Effector memory CD8-positive, alpha-beta T cell (primary cell): ENCODE results near the gene ASAP2.
A peak's percentile ranks its signal among the peaks of the same experiment; 100 is the strongest.
"Not testable (repeated sequence)": the region's sequence is repeated elsewhere in the genome, so short reads cannot be mapped to it uniquely, and the experiment has no call there.

ENCODE experiments used
- ATAC-seq: fragments of 150-1000 bp; cut with Tn5 transposase; replicated peaks from 2 replicates; pipeline ENCODE4 v1.10.0; 2021; ENCODE audit warnings: mild to moderate bottlenecking, moderate library complexity
- DNase-seq, 3 experiments: peaks; one replicate each; pipeline ENCODE4 v3.0.0; 2021
- H3K27ac Mint-ChIP-seq, 2 donors: one replicate each; pipeline ENCODE4 v1.8.0; 2022; ENCODE audit warnings: mild to moderate bottlenecking in 2 of 2, mixed read lengths in 2 of 2, moderate library complexity in 2 of 2
- H3K27me3 Mint-ChIP-seq, 2 donors: one replicate each; pipeline ENCODE4 v1.8.0; 2022; ENCODE audit warnings: mixed read lengths in 2 of 2
- H3K36me3 Mint-ChIP-seq: one replicate; pipeline ENCODE4 v1.8.0; 2022; ENCODE audit warnings: mild to moderate bottlenecking, moderate library complexity, mixed read lengths; ENCODE audit not compliant: insufficient read depth
- H3K4me1 Mint-ChIP-seq, 2 donors: one replicate each; pipeline ENCODE4 v1.8.0; 2022; ENCODE audit warnings: low read depth in 2 of 2, mixed read lengths in 2 of 2
- H3K4me3 Mint-ChIP-seq, 2 donors: one replicate each; pipeline ENCODE4 v1.8.0; 2022; ENCODE audit warnings: mild to moderate bottlenecking in 2 of 2, mixed read lengths in 2 of 2, moderate library complexity in 2 of 2
- H3K9me3 Mint-ChIP-seq, 2 donors: one replicate each; pipeline ENCODE4 v1.8.0; 2022; ENCODE audit warnings: mixed read lengths in 2 of 2

ASAP2 gene

DNA sequence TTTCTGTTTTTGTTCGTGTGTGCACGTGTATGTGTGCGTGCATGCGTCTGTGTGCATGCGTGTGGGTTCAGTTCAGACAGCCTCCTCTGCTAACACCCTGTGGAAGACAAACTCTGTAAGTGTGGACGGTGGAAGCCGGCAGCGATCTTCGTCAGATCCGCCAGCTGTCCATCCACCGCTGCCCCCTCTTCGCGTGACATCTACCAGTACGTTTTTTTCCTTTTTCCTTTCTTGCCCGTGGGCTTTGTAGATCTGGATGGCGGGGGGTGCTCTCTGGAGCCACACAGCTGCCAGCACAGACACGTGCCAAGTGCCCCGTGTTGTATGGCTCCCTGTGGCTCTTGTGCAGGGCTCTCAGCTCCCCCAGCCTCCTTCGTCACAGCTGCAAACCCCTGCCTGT is 184.4 kb downstream of the ASAP2 start:
- no peaks in the 10 kb centered on the region for H3K4me1 Mint-ChIP-seq
- DNase-seq, result no peak
- no peaks in the 10 kb centered on the region for H3K27me3 Mint-ChIP-seq
- no peaks in the 10 kb centered on the region for H3K9me3 Mint-ChIP-seq
- no peak overlapping the region for H3K27ac Mint-ChIP-seq
- H3K4me3 Mint-ChIP-seq, result no peak overlapping the region
- ATAC-seq, result no peak
- no peaks in the 10 kb centered on the region for H3K36me3 Mint-ChIP-seq

DNA sequence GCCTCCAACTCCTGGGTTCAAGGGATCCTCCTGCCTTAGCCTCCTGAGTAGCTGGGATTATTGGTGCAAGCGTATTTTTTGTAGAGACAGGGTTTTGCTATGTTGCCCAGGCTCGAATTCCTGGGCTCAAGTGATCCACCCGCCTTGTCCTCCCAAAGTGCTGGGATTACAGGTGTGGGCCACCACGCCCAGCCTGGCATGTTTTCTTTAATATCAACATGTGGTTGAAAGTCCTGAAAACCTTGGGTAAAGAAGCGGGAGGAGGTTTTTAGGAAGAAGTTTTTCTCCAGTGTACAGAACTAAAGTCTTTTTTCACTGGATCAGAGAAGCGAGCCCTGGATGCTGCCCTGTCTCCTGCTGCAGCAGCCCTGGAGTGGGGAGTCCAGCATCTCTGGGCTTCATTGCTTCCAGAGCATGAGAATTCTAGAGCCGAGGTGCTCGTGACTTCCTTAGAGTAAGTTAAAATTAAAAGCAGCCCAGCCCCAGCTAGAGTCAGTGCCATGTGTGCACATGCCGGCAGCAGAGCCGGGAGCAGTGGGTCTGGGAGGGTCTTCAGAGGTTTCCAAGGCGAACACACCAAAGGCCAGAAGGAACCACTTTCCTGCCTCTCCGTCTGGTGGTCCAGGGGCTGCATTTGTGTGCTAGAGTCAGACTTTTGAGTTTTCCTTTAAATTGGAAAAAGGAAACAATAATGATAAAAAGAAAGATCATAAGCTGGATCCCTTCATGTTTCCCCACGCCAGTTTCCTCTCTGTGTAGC is 185.5 kb downstream of the ASAP2 start:
- no peak for DNase-seq
- ATAC-seq, result no peak
- H3K27ac Mint-ChIP-seq, result no peak overlapping the region
- no peaks in the 10 kb centered on the region for H3K27me3 Mint-ChIP-seq
- no peaks in the 10 kb centered on the region for H3K36me3 Mint-ChIP-seq
- H3K9me3 Mint-ChIP-seq, result no peaks in the 10 kb centered on the region
- H3K4me1 Mint-ChIP-seq, result no peaks in the 10 kb centered on the region
- no peak overlapping the region for H3K4me3 Mint-ChIP-seq

DNA sequence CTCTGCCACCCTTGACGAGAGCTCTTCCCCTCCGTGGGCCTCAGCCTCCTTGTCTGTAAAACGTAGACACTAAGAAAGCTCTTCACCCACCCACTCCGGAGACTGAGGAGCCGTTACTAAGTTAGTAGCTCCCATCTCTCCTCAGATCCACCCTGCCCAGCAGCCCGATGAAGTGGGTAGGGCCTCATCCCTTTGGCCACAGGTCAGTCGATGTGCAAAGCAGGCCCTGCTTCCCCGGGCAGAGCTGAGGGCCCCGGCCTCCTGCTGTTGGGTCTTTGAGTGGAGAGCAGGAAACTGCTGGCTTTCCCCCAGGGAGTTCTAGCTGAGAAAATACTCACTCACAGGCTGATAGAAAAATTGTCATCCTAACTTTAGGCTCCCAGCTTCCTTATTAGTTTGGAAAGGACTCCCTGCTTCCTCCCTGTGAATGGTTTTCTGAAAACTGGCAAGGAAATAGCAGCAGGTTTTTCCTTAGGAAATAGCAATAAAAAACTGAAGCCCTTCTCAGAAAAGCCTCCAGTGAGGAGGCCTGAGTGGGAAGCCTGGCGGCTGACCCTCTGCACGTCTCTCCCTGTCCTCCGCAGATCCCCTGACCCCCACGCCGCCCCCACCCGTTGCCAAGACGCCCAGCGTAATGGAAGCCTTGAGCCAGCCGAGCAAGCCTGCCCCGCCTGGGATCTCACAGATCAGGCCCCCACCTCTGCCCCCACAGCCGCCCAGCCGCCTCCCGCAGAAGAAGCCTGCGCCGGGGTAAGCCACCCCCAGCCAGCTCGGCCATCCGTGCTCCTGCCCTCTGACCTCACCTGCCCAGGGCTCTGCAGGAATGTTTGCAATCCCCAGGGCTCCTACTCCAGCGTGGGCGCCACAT is 186.5 kb downstream of the ASAP2 start:
- H3K27me3 Mint-ChIP-seq, result no peaks in the 10 kb centered on the region
- no peaks in the 10 kb centered on the region for H3K4me1 Mint-ChIP-seq
- DNase-seq (no peak), ATAC-seq (no peak)
- H3K4me3 Mint-ChIP-seq, result no peak overlapping the region
- no peaks in the 10 kb centered on the region for H3K36me3 Mint-ChIP-seq
- no peak overlapping the region for H3K27ac Mint-ChIP-seq
- no peaks in the 10 kb centered on the region for H3K9me3 Mint-ChIP-seq

DNA sequence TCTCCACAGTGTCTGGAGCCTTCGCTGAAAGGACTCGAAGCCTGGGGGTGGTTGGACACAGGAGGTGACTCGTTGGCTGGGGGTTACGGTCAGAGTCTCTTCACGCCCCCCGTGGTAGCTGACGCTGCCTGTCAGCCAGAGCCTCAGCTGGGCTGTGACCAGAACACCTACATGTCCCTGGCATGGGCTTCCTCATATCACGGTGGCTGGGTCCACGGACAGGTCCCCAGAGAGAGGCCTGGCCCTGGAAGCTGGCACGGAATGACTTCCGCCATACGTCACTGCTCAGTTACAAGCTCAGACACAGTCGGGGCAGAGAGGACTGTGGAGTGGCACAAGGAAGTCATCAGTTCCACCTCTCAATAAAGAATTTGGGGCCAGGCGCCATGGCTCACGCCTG is 188.2 kb downstream of the ASAP2 start:
- Mint-ChIP-seq H3K27me3 (no peaks in the 10 kb centered on the region), H3K9me3 (no peaks in the 10 kb centered on the region), H3K4me3 (no peak overlapping the region), H3K36me3 (no peaks in the 10 kb centered on the region), H3K27ac (no peak overlapping the region), H3K4me1 (peaks cover 0 to 2% of the 10 kb centered on the region in 2 donors)
- ATAC-seq (no peak), DNase-seq (no peak)

DNA sequence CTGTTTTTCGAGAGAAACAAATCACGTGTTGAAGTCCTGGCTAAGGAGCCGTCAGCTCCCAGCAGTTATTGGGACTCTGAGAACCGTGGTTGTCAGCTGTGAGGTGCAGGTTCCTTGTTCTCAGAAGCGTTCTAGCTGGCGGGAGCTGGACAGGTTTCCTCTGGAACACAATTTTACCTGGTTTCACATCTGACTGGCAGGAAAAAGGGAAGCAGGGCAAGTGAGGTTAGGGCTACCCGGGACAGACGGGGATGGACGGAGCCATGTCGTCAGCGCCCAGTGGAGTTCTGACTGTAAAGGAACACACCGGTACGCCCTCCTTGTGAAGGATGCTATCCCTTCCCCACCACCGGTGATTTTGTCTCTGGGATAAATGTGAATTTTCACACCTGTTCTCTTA is 190.6 kb downstream of the ASAP2 start:
- peaks cover 0 to 13% of the 10 kb centered on the region in 2 donors for H3K27me3 Mint-ChIP-seq
- H3K4me1 Mint-ChIP-seq, result peaks cover 0 to 10% of the 10 kb centered on the region in 2 donors
- H3K4me3 Mint-ChIP-seq, result no peak overlapping the region
- peak overlapping the region in 1 of 2 donors; percentile 71 for H3K27ac Mint-ChIP-seq
- no peaks in the 10 kb centered on the region for H3K9me3 Mint-ChIP-seq
- H3K36me3 Mint-ChIP-seq, result no peaks in the 10 kb centered on the region
- no peak for ATAC-seq
- DNase-seq, result no peak

DNA sequence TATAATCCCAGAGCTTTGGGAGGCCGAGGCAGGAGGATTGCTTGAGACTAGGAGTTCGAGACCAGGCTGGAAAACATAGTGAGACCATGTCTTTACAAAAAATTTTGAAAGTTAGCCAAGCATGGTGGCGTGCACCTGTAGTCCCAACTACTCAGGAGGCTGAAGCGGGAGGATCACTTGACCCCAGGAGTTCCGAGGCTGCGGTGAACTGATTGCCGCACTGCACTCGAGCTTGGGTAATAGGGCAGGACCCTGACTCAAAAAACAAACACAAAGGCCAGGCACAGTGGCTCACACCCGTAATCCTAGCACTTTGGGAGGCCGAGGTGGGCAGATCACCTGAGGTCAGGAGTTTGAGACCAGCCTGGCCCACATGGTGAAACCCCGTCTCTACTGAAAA is 191.6 kb downstream of the ASAP2 start:
- not testable (repeated sequence) for H3K9me3 Mint-ChIP-seq, H3K4me1 Mint-ChIP-seq, H3K4me3 Mint-ChIP-seq, DNase-seq, H3K36me3 Mint-ChIP-seq, H3K27ac Mint-ChIP-seq, ATAC-seq
- peaks cover 0 to 13% of the 10 kb centered on the region in 2 donors for H3K27me3 Mint-ChIP-seq

DNA sequence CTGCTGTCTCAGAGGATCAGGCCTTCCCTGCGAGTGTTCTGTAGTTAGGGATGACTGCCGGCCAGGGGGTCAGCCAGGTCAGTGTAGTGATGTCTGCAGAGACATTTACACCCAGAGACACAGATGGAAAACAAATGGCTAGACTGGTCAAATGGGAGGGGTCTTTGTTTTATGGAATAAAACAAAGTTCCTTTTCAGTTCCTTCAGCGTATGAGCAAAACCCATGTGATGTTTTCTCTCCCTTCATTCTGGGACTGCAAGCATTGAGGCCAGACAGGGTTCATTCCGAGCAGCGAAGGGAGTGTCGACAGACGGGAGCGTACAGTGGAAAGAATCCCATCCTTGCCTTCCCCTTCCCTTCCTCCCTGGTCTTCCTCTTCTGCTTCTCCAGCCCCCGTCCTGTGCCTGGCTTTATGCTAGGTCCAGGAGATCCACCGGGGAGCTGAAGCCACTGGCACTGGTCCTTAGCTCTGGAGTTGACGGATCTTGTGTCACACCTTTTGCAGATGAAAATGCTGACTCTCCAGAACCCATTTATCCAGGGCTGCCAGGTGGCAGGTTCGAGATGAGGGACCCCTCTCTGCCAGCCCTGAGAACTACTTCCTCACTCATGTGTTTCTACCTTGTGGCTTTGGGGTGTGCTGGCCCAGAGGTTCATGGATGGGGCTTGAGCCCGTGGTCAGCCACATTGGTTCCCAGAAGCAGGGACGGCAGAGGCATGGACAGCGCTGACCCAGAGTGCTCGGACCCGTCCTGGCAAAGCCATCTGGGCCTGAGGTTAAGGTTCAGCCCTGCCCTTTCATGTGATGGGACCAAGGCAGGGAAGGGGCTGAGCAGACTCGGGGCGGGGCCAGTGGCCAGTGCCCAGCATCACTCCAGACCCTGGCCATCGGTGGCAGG is 192.5 kb downstream of the ASAP2 start:
- no peak overlapping the region for H3K27ac Mint-ChIP-seq
- H3K4me3 Mint-ChIP-seq, result no peak overlapping the region
- no peak for ATAC-seq
- H3K36me3 Mint-ChIP-seq, result no peaks in the 10 kb centered on the region
- peaks cover 0 to 13% of the 10 kb centered on the region in 2 donors for H3K27me3 Mint-ChIP-seq
- DNase-seq, result no peak
- H3K4me1 Mint-ChIP-seq, result peaks cover 0 to 10% of the 10 kb centered on the region in 2 donors
- no peaks in the 10 kb centered on the region for H3K9me3 Mint-ChIP-seq

DNA sequence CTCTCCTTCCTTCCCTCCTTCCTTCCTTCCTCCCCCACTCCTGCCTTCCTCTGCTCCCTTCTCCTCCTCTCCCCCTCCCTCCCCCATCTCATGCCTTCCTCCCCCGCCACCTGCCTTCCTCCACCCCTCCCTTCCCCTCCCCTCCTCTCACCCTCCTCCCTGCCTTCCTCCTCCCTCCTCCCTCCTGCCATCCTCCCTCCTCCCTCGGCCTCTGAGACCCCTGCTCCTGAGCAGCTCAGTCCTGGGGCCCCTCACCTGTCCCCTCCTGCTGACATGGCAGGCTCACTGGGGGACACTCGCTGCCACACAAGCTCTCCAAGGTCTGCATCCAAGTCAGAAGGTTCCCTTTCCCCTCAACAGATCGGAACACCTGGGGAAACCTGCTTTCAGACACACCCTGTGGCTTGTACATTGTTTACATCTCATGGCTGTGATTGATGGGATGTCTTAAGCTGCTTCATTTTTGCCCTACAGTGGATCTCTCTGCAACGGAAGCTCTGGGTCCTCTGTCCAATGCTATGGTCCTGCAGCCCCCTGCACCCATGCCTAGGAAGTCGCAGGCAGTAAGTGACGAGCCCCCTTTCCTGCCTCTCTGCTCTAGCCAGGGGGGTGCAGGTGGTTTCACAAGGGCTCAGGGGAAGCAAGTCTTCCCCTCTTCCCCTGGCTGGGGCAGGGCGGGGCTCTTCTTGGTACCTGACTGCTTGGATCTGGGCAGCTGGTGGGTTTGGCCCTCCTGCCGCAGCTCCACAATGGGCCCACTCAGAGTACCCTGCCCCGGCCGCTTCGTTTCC is 193.9 kb downstream of the ASAP2 start:
- Mint-ChIP-seq H3K9me3 (no peaks in the 10 kb centered on the region), H3K27me3 (peaks cover 0 to 13% of the 10 kb centered on the region in 2 donors), H3K27ac (peak overlapping the region; percentile 79 to 81), H3K36me3 (no peaks in the 10 kb centered on the region), H3K4me3 (no peak overlapping the region), H3K4me1 (peaks cover 0 to 10% of the 10 kb centered on the region in 2 donors)
- ATAC-seq, result no peak
- DNase-seq, result no peak

DNA sequence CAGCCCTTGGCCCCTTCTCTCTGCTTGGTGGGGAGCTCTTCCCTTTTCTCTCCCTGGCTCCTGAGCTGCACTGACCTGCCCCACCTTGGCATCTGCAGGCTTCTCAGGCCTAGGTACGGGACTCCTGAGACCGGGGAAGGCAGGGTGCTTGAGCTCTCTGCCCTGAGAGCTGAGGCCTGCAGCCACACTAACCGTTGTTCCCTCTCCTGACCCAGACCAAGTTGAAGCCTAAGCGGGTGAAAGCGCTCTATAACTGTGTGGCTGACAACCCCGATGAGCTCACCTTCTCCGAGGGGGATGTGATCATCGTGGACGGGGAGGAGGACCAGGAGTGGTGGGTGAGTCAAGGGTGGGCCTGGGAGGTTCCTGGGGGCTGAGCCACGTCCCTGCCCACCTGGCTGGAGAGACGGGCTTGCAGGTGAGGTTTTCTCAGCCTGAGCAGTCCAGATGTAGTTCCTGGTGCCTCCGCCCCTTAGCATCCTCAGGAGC is 194.5 kb downstream of the ASAP2 start:
- Mint-ChIP-seq H3K27ac (peak overlapping the region; percentile 79 to 81), H3K27me3 (peaks cover 0 to 13% of the 10 kb centered on the region in 2 donors), H3K4me1 (peaks cover 0 to 10% of the 10 kb centered on the region in 2 donors), H3K36me3 (no peaks in the 10 kb centered on the region), H3K4me3 (no peak overlapping the region), H3K9me3 (no peaks in the 10 kb centered on the region)
- ATAC-seq (no peak), DNase-seq (no peak)

DNA sequence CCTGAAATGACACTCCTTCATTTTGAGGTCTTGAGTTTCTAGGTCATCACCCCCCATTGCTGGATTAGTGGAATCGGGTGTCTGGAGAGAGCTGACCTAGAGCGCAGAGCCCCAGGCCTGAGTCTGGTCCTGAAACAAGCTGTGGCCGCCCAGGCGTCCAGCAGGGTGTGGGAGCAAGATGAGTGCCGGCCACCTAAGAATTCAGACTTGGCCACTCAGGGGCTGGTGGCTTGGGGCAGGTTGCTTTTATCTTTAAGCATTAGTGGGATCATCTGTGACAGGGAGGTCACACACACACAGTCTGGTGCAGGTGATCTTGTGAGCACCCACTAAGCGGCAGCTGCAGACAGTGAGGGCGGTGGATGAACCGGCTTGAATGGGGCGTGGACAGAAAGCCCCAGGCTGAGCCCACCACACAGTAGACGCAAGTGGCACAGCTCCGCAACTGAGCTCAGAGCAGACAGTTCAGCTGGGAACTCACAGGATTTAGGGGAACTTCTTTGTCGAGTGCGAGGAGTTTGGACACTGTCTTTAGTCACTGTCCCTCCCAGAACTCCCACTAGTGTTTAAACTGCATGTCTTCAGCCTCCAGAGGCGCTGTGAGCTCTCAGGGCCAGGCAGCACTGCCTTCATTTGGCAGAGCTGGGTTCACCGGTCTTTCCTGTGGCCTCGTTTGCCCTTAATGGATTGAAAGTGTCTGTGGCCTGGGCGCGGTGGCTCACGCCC is 195.2 kb downstream of the ASAP2 start:
- H3K36me3 Mint-ChIP-seq, result no peaks in the 10 kb centered on the region
- no peaks in the 10 kb centered on the region for H3K9me3 Mint-ChIP-seq
- ATAC-seq, result no peak
- no peak overlapping the region for H3K4me3 Mint-ChIP-seq
- H3K27ac Mint-ChIP-seq, result peak overlapping the region in 1 of 2 donors; percentile 79
- H3K4me1 Mint-ChIP-seq, result peaks cover 0 to 10% of the 10 kb centered on the region in 2 donors
- no peak for DNase-seq
- peaks cover 0 to 13% of the 10 kb centered on the region in 2 donors for H3K27me3 Mint-ChIP-seq

DNA sequence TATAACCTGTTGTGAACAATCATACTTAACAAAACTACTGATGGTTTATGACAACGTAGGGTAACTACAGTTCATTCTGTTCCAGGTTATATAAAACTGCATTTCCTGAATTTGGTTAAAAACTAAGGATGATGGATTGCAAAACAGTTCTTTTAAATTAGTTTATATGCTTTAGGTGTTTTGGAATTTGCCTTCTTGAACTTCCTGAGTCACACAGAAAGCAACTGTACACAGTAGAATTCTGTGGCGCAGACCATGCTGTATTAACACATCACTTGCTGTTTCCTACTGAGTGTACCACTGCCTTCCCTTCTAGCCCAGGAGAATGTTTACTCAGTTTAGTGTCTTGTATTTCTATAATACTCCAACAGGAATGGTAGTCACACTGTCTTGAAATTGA is 197.3 kb downstream of the ASAP2 start:
- Mint-ChIP-seq H3K9me3 (no peaks in the 10 kb centered on the region), H3K27ac (no peak overlapping the region)
- no peak for DNase-seq

DNA sequence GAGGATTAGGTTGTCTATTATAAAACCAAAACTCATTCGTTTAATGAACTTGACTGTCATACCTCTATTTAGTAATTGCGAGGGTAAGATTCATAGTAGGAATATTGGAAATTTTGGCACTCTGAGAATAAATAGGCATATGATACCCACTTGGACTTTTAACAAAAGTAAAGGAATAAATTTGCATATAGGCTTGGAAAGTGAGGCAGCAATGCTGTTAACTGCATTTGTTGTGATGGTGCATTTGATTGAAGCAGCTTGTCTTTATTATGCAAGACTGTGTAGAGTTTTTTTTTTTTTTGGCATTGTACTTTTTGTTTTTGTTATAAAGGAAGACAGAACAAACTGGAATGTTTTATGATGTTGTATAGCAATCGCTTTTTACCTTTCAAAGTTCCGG is 197.8 kb downstream of the ASAP2 start:
- Mint-ChIP-seq H3K4me1 (peaks cover 0 to 8% of the 10 kb centered on the region in 2 donors), H3K9me3 (no peaks in the 10 kb centered on the region), H3K4me3 (no peak overlapping the region), H3K27ac (no peak overlapping the region), H3K27me3 (peaks cover 0 to 13% of the 10 kb centered on the region in 2 donors), H3K36me3 (no peaks in the 10 kb centered on the region)
- DNase-seq (no peak), ATAC-seq (no peak)

More for the DNA sequence above, 197.3 kb downstream of the ASAP2 start:
- Mint-ChIP-seq H3K4me3 (no peak overlapping the region), H3K4me1 (peaks cover 0 to 10% of the 10 kb centered on the region in 2 donors), H3K36me3 (no peaks in the 10 kb centered on the region), H3K27me3 (peaks cover 0 to 13% of the 10 kb centered on the region in 2 donors)
- ATAC-seq, result no peak
